Kidney (tissue), 14 donors: ENCODE data around the gene PLEK. TPM values are rescaled to one million over a fixed set of nuclear protein-coding genes. Genes with fewer than 3 reads are reported as not detected.

Experiments
- DNase-seq, 5 donors: peaks; one replicate each; pipeline ENCODE4 v3.0.0-alpha.2; 2013 to 2020
- FAIRE-seq: peaks from 2 replicates; lab custom pipeline; 2012; peaks lifted over from hg19 to GRCh38; lab: Jason Lieb, UNC
- H3K27ac ChIP-seq, 2 donors: one replicate each; pipeline ENCODE4 v1.7.0; 2013; ENCODE audit warnings: low read depth in 2 of 2, low read length in 2 of 2, inconsistent platforms in 1 of 2
- H3K27me3 ChIP-seq: one replicate; pipeline ENCODE4 v1.7.1; 2013; ENCODE audit warnings: low read length, inconsistent platforms; ENCODE audit not compliant: control insufficient read depth, insufficient read depth
- H3K36me3 ChIP-seq, 3 donors: one replicate each; pipeline versions ENCODE4 v1.7.0 to v1.7.1; 2013; ENCODE audit warnings: low read length in 3 of 3, control low read depth in 1 of 3, inconsistent platforms in 1 of 3; ENCODE audit not compliant: insufficient read depth in 3 of 3, control insufficient read depth in 2 of 3
- H3K4me1 ChIP-seq, 3 donors: one replicate each; pipeline versions ENCODE4 v1.7.0 to v1.7.1; 2013; ENCODE audit warnings: low read length in 3 of 3, inconsistent platforms in 1 of 3, low read depth in 1 of 3; ENCODE audit not compliant: control insufficient read depth in 2 of 3, insufficient read depth in 2 of 3
- H3K4me3 ChIP-seq, 3 donors: one replicate each; pipeline versions ENCODE4 v1.7.0 to v1.8.1; 2013; ENCODE audit warnings: low read length in 3 of 3, control low read depth in 1 of 3, inconsistent platforms in 1 of 3
- H3K9ac ChIP-seq, 3 donors: one replicate each; pipeline versions ENCODE4 v1.7.0 to v1.7.1; 2013; ENCODE audit warnings: low read length in 3 of 3, control low read depth in 1 of 3, inconsistent platforms in 1 of 3
- H3K9me3 ChIP-seq, 3 donors: one replicate each; pipeline versions ENCODE4 v1.7.0 to v1.7.1; 2013; ENCODE audit warnings: low read length in 3 of 3, control low read depth in 1 of 3, inconsistent platforms in 1 of 3; ENCODE audit not compliant: control insufficient read depth in 2 of 3, insufficient read depth in 1 of 3
- intact Hi-C: fragments of 100-400 bp; cut with DNase I; formaldehyde crosslinking; loops from one replicate; pipeline ENCODE4 v1.11.1; 2022
- polyA plus RNA-seq: library from polyadenylated mRNA; stranded (reverse); fragments of 350-450 nt; fragmentation: Illumina TruSeq; extraction: RNeasy Lipid Tissue Mini Kit (QIAGEN cat#74804); gene quantifications from one replicate; pipeline ENCODE4 v1.2.3, GENCODE V29; 2014; ENCODE audit warnings: low read depth, low replicate concordance; ENCODE audit not compliant: insufficient read depth
- total RNA-seq: library from RNA; stranded (reverse); fragmentation: NEBNext Ultra II Directional; extraction: Animal tissue kit (Norgen Biotek cat#: 25700); gene quantifications from one replicate; pipeline ENCODE4 v1.2.1, GENCODE V29; 2021
- TF ChIP-seq, protein P1 (sequence below): IDR thresholded peaks from 3 replicates; pipeline ENCODE4 v1.5.1; 2012; ENCODE audit warnings: mild to moderate bottlenecking, moderate library complexity, borderline replicate concordance; ENCODE audit not compliant: insufficient read depth; ENCODE audit errors: extremely low read depth
- donor health status: control.
- donor health status: control.
- donor health status: control.
- donor health status: control.
- donor health status: control.
- donor health status: DM: yes; HTN: yes; CAD: no.
- donor health status: Normal renal cell carcinoma (clear cell type).

Gene PLEK
- total and polyA plus RNA-seq, 2 donors from 2014 or later: 2.8 to 17.3 TPM

GRCh38 chr2:68371138-68371537, 6.1 kb downstream of the PLEK start:
- peaks cover 0 to 4% (median 0%) of the 10 kb centered on the region in 3 donors for H3K4me1 ChIP-seq
- no peaks in the 10 kb centered on the region for H3K9me3 ChIP-seq
- TF ChIP-seq, protein P1, sequence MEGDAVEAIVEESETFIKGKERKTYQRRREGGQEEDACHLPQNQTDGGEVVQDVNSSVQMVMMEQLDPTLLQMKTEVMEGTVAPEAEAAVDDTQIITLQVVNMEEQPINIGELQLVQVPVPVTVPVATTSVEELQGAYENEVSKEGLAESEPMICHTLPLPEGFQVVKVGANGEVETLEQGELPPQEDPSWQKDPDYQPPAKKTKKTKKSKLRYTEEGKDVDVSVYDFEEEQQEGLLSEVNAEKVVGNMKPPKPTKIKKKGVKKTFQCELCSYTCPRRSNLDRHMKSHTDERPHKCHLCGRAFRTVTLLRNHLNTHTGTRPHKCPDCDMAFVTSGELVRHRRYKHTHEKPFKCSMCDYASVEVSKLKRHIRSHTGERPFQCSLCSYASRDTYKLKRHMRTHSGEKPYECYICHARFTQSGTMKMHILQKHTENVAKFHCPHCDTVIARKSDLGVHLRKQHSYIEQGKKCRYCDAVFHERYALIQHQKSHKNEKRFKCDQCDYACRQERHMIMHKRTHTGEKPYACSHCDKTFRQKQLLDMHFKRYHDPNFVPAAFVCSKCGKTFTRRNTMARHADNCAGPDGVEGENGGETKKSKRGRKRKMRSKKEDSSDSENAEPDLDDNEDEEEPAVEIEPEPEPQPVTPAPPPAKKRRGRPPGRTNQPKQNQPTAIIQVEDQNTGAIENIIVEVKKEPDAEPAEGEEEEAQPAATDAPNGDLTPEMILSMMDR: no peak
- no peaks in the 10 kb centered on the region for H3K36me3 ChIP-seq
- no peak overlapping the region for H3K27ac ChIP-seq
- no peaks in the 10 kb centered on the region for H3K27me3 ChIP-seq
- no peak for FAIRE-seq
- no peak overlapping the region for H3K9ac ChIP-seq
- no peak for DNase-seq
- intact Hi-C loops: no loop called here
- no peak overlapping the region for H3K4me3 ChIP-seq

GRCh38 chr2:68371581-68371980, 6.5 kb downstream of the PLEK start:
- no peak for FAIRE-seq
- no peaks in the 10 kb centered on the region for H3K27me3 ChIP-seq
- H3K27ac ChIP-seq: no peak overlapping the region
- intact Hi-C loops: no loop called here
- H3K9ac ChIP-seq: no peak overlapping the region
- TF ChIP-seq, protein P1: no peak
- H3K36me3 ChIP-seq: no peaks in the 10 kb centered on the region
- H3K9me3 ChIP-seq: no peaks in the 10 kb centered on the region
- DNase-seq: no peak
- H3K4me1 ChIP-seq: peaks cover 0 to 4% (median 0%) of the 10 kb centered on the region in 3 donors
- no peak overlapping the region for H3K4me3 ChIP-seq

- Histone ChIP-seq H3K4me3 (no peak overlapping the region), H3K9ac (no peak overlapping the region), H3K27me3 (no peaks in the 10 kb centered on the region), H3K27ac (no peak overlapping the region), H3K4me1 (peaks cover 0 to 4% (median 0%) of the 10 kb centered on the region in 3 donors), H3K9me3 (no peaks in the 10 kb centered on the region), H3K36me3 (no peaks in the 10 kb centered on the region)
- no peak for FAIRE-seq
- intact Hi-C loops: no loop called here
- TF ChIP-seq, protein P1: no peak
- DNase-seq: no peak
Measured at GRCh38 chr2:68372485-68372884, 7.4 kb downstream of the PLEK start.

GRCh38 chr2:68374184-68374583, 9.1 kb downstream of the PLEK start:
- TF ChIP-seq, protein P1: no peak
- Histone ChIP-seq H3K4me3 (no peak overlapping the region), H3K27me3 (no peaks in the 10 kb centered on the region), H3K4me1 (no peaks in the 10 kb centered on the region), H3K27ac (no peak overlapping the region), H3K36me3 (no peaks in the 10 kb centered on the region), H3K9ac (no peak overlapping the region), H3K9me3 (no peaks in the 10 kb centered on the region)
- FAIRE-seq (no peak), DNase-seq (no peak)
- intact Hi-C loops: no loop called here
